NCI-H748 treated with DMSO at 0.1 percent for 48 hours (cell line): ENCODE data around the gene HSPB7.
"Not testable (repeated sequence)": the region's sequence is repeated elsewhere in the genome, so short reads cannot be mapped to it uniquely, and the experiment has no call there.

Experiments used
- DNase-seq: peaks from one replicate; lab custom pipeline; 2025; lab: John Stamatoyannopoulos, UW

Gene HSPB7

GRCh38 chr1:16006552-16007485 lies 11.0 kb downstream of the HSPB7 start:
- DNase-seq = no peak

- no peak for DNase-seq
These were observed 11.8 kb downstream of the HSPB7 start for GRCh38 chr1:16006010-16006409.

- no peak for DNase-seq
These were observed 12.2 kb downstream of the HSPB7 start for GRCh38 chr1:16005597-16005996.

DNA sequence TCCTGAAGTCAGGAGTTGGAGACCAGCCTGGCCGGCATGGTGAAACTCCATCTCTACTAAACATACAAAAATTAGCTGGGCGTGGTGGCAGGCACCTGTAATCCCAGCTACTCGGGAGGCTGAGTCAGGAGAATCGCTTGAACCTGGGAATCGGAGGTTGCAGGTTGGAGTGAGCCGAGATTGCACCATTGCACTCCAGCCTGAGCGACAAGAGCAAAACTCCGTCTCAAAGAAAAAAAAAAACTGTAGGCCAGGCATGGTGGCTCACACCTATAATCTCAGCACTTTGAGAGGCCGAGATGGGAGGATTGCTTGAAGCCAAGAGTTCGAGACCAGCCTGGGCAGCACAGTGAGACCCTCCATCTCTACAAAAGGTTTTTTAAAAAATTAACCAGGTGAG lies 16.6 kb downstream of the HSPB7 start:
- DNase-seq = not testable (repeated sequence)

DNA sequence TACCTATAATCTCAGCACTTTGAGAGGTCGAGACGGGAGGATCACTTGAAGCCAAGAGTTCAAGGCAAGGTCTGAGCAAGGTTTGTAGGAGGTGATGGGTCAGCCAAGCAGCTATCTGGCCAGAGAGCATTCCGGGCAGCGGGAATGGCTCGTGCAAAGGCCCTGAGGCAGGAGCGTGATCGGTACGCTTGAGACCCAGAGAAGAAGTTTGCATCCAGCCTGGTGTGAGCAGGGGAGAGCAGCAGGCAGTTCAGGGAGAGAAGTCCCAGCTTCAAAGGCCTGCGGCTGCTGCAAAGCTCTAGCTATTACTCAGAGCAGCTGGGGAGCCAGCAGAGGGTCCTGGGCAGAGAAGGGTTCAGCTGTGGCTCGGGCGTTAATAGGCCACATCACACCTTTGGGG lies 18.9 kb downstream of the HSPB7 start:
- no peak for DNase-seq

DNA sequence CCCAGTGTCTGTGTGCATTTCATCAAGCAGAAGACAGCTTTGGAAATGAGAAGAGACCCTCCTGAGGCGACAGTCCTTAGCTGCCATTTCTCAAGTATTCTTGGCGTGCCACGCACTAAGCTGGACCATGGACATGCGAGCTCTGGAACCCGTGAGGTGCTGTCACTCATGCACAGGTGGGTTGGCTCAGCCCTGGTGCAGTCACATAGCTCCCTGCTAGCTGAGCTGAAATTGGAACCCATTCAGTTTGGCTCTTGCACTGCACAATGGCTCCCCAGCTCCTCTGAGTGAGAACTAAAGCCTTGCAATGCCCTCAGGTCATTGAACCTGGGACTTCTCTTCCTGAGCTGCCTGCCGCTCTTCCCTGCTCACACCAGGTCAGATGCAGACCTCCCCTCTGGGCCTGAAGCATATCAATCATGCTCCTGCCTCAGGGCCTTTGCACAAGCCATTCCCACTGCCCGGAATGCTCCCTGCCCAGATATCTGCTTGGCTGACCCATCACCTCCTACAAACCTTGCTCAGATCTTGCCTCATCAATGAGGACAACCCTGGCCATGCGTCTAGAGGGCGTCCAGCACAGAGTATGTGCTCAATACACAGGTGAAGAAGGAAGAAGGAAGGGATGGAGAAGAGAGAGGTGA lies 20.1 kb downstream of the HSPB7 start:
- DNase-seq = no peak

DNA sequence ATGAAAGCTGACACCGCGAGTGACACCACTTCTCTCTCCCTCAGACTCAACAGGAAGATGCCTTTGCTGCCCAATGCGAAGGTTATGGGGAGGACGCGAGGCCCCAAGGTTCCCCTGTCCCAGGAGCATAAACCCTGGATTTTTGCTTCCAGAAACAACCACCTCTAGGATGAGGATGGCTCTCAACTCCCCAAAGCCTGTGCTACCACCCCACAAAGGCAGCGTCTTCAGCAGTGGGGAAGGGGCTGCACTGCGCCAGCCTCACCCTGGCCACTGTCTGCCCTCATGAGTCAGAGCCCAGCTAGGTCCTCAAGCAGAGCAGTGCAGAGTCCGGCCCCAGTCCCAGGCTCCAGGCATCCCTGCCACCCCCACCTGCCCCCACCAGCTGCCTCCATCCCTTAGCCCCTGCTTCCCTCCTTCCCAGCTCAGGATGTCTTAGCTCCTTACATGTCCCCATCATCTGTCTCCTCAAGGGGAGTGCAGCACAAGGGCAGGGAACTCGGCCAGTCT lies 20.7 kb downstream of the HSPB7 start:
- DNase-seq = no peak

DNA sequence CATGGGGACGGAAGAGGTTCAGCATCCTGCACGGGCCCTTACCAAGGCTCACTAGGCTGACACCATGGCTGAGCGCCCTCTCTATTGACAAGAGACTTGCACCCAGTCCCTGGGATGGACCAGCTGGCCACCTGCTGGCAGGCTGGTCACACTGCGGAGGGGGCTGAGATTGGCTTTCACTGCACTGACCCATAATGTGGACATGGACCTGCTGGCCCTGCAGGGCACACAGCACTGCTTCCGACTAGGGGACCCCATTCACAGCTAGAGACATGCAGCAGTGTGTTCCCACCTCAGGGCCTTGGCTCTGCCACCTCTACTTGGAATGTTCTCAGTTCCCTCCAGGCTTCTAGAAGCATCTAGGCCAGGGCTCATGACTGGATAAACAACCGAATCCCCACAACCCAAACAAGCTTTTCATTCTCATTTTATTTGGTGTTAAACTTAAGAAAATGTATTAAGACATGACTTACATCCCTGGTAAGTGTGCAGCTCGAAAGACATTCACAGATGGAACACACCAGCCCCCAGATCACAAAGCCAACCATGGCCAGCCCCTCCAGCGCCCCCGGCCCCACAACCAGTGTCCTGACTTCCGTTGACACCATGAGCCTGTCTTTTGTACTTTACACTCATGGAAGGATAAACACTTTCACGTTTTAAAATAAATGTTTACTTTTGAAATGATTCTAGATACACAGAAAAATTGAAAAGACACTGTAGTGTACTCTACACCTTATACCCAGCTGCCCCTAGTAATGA lies 23.1 kb downstream of the HSPB7 start:
- no peak for DNase-seq

DNA sequence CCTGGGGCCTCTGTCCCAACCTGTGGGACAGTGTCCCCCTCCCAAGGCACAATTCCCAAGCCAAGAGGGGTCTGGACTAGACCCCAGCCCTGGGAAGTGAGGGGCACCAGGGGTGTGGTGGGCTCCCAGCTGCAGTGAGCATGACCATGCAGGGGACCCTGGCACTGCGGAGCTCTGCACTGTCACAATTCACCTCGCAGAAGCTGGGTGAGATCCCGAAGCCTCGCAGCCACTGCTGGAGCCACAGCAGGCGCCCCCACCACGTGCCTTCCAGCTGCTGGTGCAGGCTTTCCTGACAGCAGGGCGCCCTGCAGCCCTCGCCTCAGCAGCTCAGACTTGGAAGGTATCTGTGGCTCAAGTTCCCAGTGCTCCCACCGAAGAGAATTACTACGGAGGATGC lies 23.8 kb downstream of the HSPB7 start:
- DNase-seq = no peak

DNA sequence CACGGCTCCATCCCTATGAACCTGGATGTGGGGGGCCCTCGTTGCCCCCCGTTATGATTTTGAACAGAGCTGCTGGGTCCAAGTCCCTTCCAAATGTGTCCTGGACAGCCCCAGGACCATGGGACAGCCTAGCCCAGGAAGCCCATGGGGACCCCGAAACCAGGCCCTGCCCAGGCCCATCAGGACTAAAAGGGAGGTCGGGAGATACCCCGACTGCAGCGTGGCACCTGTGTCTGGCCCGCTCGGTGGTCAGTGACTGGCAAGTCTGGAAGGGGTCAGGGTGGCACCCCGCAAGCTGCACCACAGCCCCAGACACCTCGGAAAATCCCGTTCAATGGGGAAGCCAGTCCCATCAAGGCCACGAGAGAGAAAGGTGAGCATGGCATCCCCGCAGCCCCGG lies 24.2 kb downstream of the HSPB7 start:
- no peak for DNase-seq

- no peak for DNase-seq
These were observed 25.0 kb downstream of the HSPB7 start for GRCh38 chr1:15992582-15993500.

GRCh38 chr1:15992187-15992553 lies 25.7 kb downstream of the HSPB7 start:
- DNase-seq = no peak

GRCh38 chr1:15991427-15992186 lies 26.2 kb downstream of the HSPB7 start:
- no peak for DNase-seq

GRCh38 chr1:15989776-15990175 lies 28.1 kb downstream of the HSPB7 start:
- no peak for DNase-seq

DNA sequence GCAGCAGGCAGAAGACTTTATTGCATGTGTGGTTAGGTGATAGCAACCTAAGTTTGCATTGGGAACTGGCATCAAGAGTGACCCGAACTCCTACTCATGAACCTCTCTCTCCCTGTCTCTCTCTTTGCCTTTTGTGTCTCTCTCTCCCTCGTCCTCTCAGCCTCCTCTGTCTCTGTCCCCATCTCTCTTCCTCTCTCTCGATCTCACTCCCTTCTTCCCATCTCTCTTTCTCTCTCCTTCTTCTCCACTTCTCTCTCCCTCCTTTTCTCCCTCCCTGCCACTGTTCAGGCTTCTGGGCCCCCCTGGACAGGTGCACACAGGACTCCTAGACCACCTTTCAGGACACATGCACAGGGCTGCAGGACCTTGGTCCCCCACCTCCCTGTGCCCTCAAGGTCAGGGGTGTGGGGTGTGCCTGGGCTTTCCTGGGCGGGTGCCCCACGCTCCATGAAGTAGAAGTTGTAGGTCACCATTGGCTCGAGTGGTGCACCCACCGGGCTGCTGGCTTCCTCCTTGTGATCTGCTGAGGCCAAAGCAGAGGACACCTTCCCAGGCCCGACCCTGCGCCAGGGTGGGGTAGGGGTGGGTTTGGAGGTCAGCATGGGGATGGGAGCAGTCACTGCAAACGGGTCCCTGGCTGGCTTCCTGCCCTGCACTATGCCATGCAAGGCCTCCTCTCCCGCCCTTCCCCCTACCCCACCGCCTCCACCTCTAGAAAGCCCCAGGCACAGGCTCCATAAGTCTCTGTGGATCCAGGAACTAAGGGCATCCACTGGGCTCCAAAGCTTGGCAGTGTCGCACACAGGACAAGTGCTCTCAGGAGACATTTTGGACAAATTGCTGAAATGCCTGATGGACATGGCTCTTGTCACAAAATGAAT lies 28.7 kb downstream of the HSPB7 start:
- DNase-seq = no peak

- DNase-seq = no peak
These were observed 32.1 kb downstream of the HSPB7 start for GRCh38 chr1:15985611-15986297.

GRCh38 chr1:15983275-15983674 lies 34.6 kb downstream of the HSPB7 start:
- no peak for DNase-seq

GRCh38 chr1:15981679-15982078 lies 36.2 kb downstream of the HSPB7 start:
- no peak for DNase-seq

DNA sequence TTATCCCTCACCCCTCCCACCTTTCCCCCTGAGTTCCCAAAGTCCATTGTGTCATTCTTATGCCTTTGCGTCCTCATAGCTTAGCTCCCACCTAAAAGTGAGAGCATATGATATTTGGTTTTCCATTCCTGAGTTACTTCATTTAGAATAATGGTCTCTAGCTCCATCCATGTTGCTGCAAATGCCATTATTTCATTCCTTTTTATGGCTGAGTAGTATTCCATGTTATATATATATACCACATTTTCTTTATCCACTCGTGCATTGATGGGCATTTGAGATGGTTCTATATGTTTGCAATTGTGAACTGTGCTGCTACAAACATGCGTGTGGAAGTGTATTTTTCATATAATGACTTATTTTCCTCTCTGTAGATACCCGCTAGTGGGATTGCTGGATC lies 39.9 kb downstream of the HSPB7 start:
- DNase-seq = not testable (repeated sequence)
